Endothelial cell of umbilical vein (primary cell): Measurements from ENCODE around the gene ANKMY2.

ENCODE experiments used
- FOS ChIP-seq: IDR thresholded peaks from 2 replicates; pipeline ENCODE4 v1.6.1; 2011; ENCODE audit warnings: mild to moderate bottlenecking, low read length, moderate library complexity, borderline replicate concordance; ENCODE audit not compliant: insufficient read depth
- GATA2 ChIP-seq: IDR thresholded peaks from 2 replicates; pipeline ENCODE4 v1.7.0; 2011; ENCODE audit warnings: low read depth, mild to moderate bottlenecking, moderate library complexity, mixed read lengths, low read length; ENCODE audit not compliant: insufficient read length, insufficient read depth
- POLR2A ChIP-seq: IDR thresholded peaks from 2 replicates; pipeline ENCODE4 v1.6.1; 2012; ENCODE audit warnings: low read depth, mild to moderate bottlenecking, control low read depth, low read length
- POLR2AphosphoS5 ChIP-seq: IDR thresholded peaks from 2 replicates; pipeline ENCODE4 v1.6.1; 2012; ENCODE audit warnings: low read depth, mild to moderate bottlenecking, control low read depth, low read length, moderate library complexity; ENCODE audit not compliant: insufficient read depth
- TF ChIP-seq, protein P1 (sequence below), 2 donors: IDR thresholded peaks; 1 replicate in 1 of 2; 2 replicates in 1 of 2; pipeline ENCODE4 v1.5.1; 2011; ENCODE audit warnings: low read length in 2 of 2, mild to moderate bottlenecking in 2 of 2, moderate library complexity in 2 of 2, control low read depth in 1 of 2, inconsistent platforms in 1 of 2, low read depth in 1 of 2; ENCODE audit not compliant: insufficient read depth in 1 of 2; ENCODE audit errors: extremely low read depth in 1 of 2

DNA sequence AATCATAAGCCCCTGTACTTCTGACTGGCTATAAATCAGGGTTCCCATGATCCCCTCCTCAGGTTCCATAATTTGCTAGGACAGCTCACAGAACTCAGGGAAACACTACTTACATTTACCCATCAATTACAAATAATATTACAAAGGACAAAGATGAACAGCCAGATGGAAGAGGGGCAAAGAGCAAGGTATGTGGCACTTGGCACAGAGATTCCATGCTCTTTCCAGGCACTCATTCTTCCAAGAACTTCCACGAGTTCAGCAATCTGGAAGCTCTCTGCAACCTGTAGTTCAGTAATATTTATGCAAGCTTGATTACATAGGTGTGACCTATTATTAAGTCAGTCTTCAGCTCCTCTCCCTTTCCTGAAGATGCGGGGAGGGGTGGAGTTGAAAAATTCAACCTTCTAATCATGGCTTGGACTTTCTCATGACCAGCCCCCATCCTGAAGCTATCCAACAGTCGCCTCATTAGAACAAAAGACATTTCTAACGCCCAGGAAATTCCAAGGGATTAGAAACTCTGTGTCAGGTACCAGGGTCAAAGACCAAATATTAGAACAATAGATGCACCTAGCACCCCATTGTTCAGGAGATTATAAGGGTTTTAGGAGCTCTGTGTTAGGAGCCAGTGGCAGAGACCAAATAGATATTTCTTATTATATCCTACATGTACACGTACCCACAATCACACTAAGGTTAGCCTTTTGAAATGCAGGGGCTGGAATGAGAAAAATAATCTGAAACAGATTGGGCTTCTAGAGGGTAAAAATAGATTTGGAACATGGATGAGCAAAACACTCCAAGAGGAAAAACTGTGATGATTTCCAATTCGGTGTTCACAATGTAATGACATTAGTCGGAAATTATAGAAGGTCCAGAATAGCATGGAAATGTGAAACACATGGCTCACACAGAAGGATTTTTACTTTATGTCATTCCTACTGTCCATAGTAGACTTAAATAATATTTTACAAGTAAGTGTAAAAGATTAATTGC lies 7.0 kb downstream of the ANKMY2 start:
- no peak for TF ChIP-seq POLR2A
- TF ChIP-seq, protein P1, sequence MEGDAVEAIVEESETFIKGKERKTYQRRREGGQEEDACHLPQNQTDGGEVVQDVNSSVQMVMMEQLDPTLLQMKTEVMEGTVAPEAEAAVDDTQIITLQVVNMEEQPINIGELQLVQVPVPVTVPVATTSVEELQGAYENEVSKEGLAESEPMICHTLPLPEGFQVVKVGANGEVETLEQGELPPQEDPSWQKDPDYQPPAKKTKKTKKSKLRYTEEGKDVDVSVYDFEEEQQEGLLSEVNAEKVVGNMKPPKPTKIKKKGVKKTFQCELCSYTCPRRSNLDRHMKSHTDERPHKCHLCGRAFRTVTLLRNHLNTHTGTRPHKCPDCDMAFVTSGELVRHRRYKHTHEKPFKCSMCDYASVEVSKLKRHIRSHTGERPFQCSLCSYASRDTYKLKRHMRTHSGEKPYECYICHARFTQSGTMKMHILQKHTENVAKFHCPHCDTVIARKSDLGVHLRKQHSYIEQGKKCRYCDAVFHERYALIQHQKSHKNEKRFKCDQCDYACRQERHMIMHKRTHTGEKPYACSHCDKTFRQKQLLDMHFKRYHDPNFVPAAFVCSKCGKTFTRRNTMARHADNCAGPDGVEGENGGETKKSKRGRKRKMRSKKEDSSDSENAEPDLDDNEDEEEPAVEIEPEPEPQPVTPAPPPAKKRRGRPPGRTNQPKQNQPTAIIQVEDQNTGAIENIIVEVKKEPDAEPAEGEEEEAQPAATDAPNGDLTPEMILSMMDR (IDR thresholded peaks at IDR 0.05; ENCODE audit: extremely low read depth in 1 of 2, insufficient read depth in 1 of 2, low read depth in 1 of 2, low read length in 2 of 2) = no peak
- TF ChIP-seq POLR2AphosphoS5 = no peak
- no peak for TF ChIP-seq FOS
- TF ChIP-seq GATA2 = no peak
